ENCODE results near the gene FOXO3.

The FOXO3 gene

GRCh38 chr6:108616544-108616943 lies 55.8 kb downstream of the FOXO3 start:
- peaks cover 15% of the 10 kb centered on the region for H3K79me2 ChIP-seq (ENCODE audit: control insufficient read depth, low read length)

GRCh38 chr6:108616973-108617372 lies 56.3 kb downstream of the FOXO3 start:
- Histone ChIP-seq H3K4me3 (ENCODE audit: low read length) (no peak overlapping the region), H3K27me3 (ENCODE audit: control insufficient read depth, low read length) (no peaks in the 10 kb centered on the region), H3F3A (ENCODE audit: control insufficient read depth, insufficient read depth) (no peaks in the 10 kb centered on the region), H3K4me1 (ENCODE audit: control insufficient read depth, low read length) (peaks cover 13% of the 10 kb centered on the region), H3K9me3 (ENCODE audit: control insufficient read depth, insufficient read depth, low read length) (no peaks in the 10 kb centered on the region), H3K9me2 (replicated peaks; ENCODE audit: control insufficient read depth, low read length) (no peaks in the 10 kb centered on the region), H3K4me2 (ENCODE audit: low read length) (no peak overlapping the region), H4K20me1 (ENCODE audit: control insufficient read depth, insufficient read depth, low read depth, low read length) (peaks cover 4% of the 10 kb centered on the region; the same call in 1 of the 2 replicates), H3K36me3 (ENCODE audit: control insufficient read depth, low read length) (no peaks in the 10 kb centered on the region), H3K27ac (ENCODE audit: low read depth, low read length) (no peak overlapping the region), H3K79me2 (ENCODE audit: control insufficient read depth, low read length) (peaks cover 17% of the 10 kb centered on the region)
- TF ChIP-seq EZH2phosphoT487 (IDR thresholded peaks at IDR 0.05; ENCODE audit: borderline replicate concordance, low read length) (no peak), CTCF (IDR thresholded peaks at IDR 0.05; ENCODE audit: low read depth, low read length, poor library complexity, severe bottlenecking) (no peak)

More at GRCh38 chr6:108616544-108616943, 55.8 kb downstream of the FOXO3 start:
- Histone ChIP-seq H4K20me1 (ENCODE audit: control insufficient read depth, insufficient read depth, low read depth, low read length) (peaks cover 4% of the 10 kb centered on the region; the same call in 1 of the 2 replicates), H3K4me2 (ENCODE audit: low read length) (no peak overlapping the region), H3K27me3 (ENCODE audit: control insufficient read depth, low read length) (no peaks in the 10 kb centered on the region), H3K9me2 (replicated peaks; ENCODE audit: control insufficient read depth, low read length) (no peaks in the 10 kb centered on the region), H3K36me3 (ENCODE audit: control insufficient read depth, low read length) (no peaks in the 10 kb centered on the region), H3K4me1 (ENCODE audit: control insufficient read depth, low read length) (peaks cover 13% of the 10 kb centered on the region), H3K9me3 (ENCODE audit: control insufficient read depth, insufficient read depth, low read length) (no peaks in the 10 kb centered on the region), H3F3A (ENCODE audit: control insufficient read depth, insufficient read depth) (no peaks in the 10 kb centered on the region), H3K27ac (ENCODE audit: low read depth, low read length) (no peak overlapping the region), H3K4me3 (ENCODE audit: low read length) (no peak overlapping the region)
- TF ChIP-seq EZH2phosphoT487 (IDR thresholded peaks at IDR 0.05; ENCODE audit: borderline replicate concordance, low read length) (no peak), CTCF (IDR thresholded peaks at IDR 0.05; ENCODE audit: low read depth, low read length, poor library complexity, severe bottlenecking) (no peak)

- no peaks in the 10 kb centered on the region for H3F3A ChIP-seq (ENCODE audit: control insufficient read depth, insufficient read depth)
- H3K9me3 ChIP-seq (ENCODE audit: control insufficient read depth, insufficient read depth, low read length), result no peaks in the 10 kb centered on the region
- H3K4me2 ChIP-seq (ENCODE audit: low read length), result peak overlapping the region; percentile 1; the same call in 1 of the 2 replicates
- no peak overlapping the region for H3K27ac ChIP-seq (ENCODE audit: low read depth, low read length)
- no peaks in the 10 kb centered on the region for H3K36me3 ChIP-seq (ENCODE audit: control insufficient read depth, low read length)
- no peaks in the 10 kb centered on the region for H3K27me3 ChIP-seq (ENCODE audit: control insufficient read depth, low read length)
- H3K79me2 ChIP-seq (ENCODE audit: control insufficient read depth, low read length), result peaks cover 17% of the 10 kb centered on the region
- H4K20me1 ChIP-seq (ENCODE audit: control insufficient read depth, insufficient read depth, low read depth, low read length), result peaks cover 7% of the 10 kb centered on the region; the same call in 1 of the 2 replicates
- peaks cover 13% of the 10 kb centered on the region for H3K4me1 ChIP-seq (ENCODE audit: control insufficient read depth, low read length)
- H3K4me3 ChIP-seq (ENCODE audit: low read length), result no peak overlapping the region
- no peaks in the 10 kb centered on the region for H3K9me2 ChIP-seq (replicated peaks; ENCODE audit: control insufficient read depth, low read length)
- no peak for TF ChIP-seq CTCF (IDR thresholded peaks at IDR 0.05; ENCODE audit: low read depth, low read length, poor library complexity, severe bottlenecking)
These were observed 58.0 kb downstream of the FOXO3 start for GRCh38 chr6:108618623-108619152.

Data from DOHH2 (cell line).